H1 (cell line): ENCODE data around the gene CACNB4. TPM values are rescaled to one million over a fixed set of nuclear protein-coding genes. Genes with fewer than 3 reads are reported as not detected.

ENCODE experiments used
- CTCF ChIA-PET: fragments of 300-600 bp; sonication (Branson Sonifier 250); formaldehyde crosslinking; loops from one replicate; lab custom pipeline; 2021; ENCODE audit not compliant: partially characterized antibody; lab: Charles Lee
- POLR2A ChIA-PET: fragments of 300-600 bp; sonication (Branson Sonifier 250); formaldehyde crosslinking; loops from one replicate; lab custom pipeline; 2021; ENCODE audit warnings: inconsistent platforms; ENCODE audit not compliant: partially characterized antibody; lab: Charles Lee
- DNase-seq, 2 experiments: peaks; one replicate each; pipeline versions ENCODE4 v3.0.0 to v3.0.0-alpha.2; 2010 to 2022; ENCODE audit warnings: low spot score in 2 of 2, low read depth in 1 of 2, mixed read lengths in 1 of 2
- FAIRE-seq: peaks from 2 replicates; lab custom pipeline; 2011; peaks lifted over from hg19 to GRCh38; lab: Jason Lieb, UNC
- H2AFZ ChIP-seq: 2 replicates; pipeline ENCODE4 v1.8.1; 2012; ENCODE audit warnings: low read length, inconsistent platforms
- H2AK5ac ChIP-seq: 2 replicates; pipeline ENCODE4 v1.6.1; 2013; ENCODE audit warnings: low read depth, low read length
- H2BK120ac ChIP-seq: replicated peaks from 2 replicates; pipeline ENCODE3; 2013; ENCODE audit warnings: low read depth, low read length, inconsistent platforms
- H2BK12ac ChIP-seq: 2 replicates; pipeline ENCODE4 v1.6.1; 2013; ENCODE audit warnings: low read depth, low read length
- H2BK15ac ChIP-seq: 2 replicates; pipeline ENCODE4 v1.6.1; 2013; ENCODE audit warnings: low read length
- H2BK20ac ChIP-seq: 2 replicates; pipeline ENCODE4 v1.6.1; 2013; ENCODE audit warnings: low read length
- H2BK5ac ChIP-seq: 2 replicates; pipeline ENCODE4 v1.6.1; 2013; ENCODE audit warnings: low read depth, low read length
- H3K14ac ChIP-seq: 2 replicates; pipeline ENCODE4 v1.6.1; 2013; ENCODE audit warnings: inconsistent platforms; ENCODE audit not compliant: insufficient read length
- H3K18ac ChIP-seq: 2 replicates; pipeline ENCODE4 v1.6.1; 2013; ENCODE audit warnings: low read length; ENCODE audit errors: extremely low read depth
- H3K23ac ChIP-seq: 2 replicates; pipeline ENCODE4 v1.6.1; 2013; ENCODE audit warnings: inconsistent platforms; ENCODE audit not compliant: insufficient read length
- H3K23me2 ChIP-seq: 2 replicates; pipeline ENCODE4 v1.6.1; 2013; ENCODE audit warnings: low read depth, low read length
- H3K27ac ChIP-seq: 2 replicates; pipeline ENCODE4 v1.6.1; 2011; ENCODE audit warnings: low read depth, low read length, inconsistent platforms
- H3K27me3 ChIP-seq, 4 experiments: replicated peaks in 1 of 4; 1 replicate in 1 of 4; 2 replicates in 3 of 4; pipeline versions ENCODE4 v1.6.1 to v1.8.1; 2011 to 2013; ENCODE audit warnings: low read length in 3 of 4, mild to moderate bottlenecking in 3 of 4, inconsistent platforms in 2 of 4, mixed read lengths in 2 of 4, moderate library complexity in 1 of 4; ENCODE audit not compliant: control insufficient read depth in 3 of 4, insufficient read depth in 3 of 4; ENCODE audit errors: extremely low read depth in 1 of 4
- H3K36me3 ChIP-seq, 4 experiments: 2 replicates each; pipeline versions ENCODE4 v1.6.1 to v1.8.1; 2011 to 2013; ENCODE audit warnings: mild to moderate bottlenecking in 4 of 4, low read length in 3 of 4, moderate library complexity in 2 of 4, control low read depth in 1 of 4, inconsistent platforms in 1 of 4; ENCODE audit not compliant: insufficient read depth in 4 of 4, control insufficient read depth in 2 of 4
- H3K4ac ChIP-seq: replicated peaks from 2 replicates; pipeline ENCODE3; 2013; ENCODE audit warnings: low read length, low read depth, mixed read lengths, inconsistent platforms; ENCODE audit not compliant: insufficient read length
- H3K4me1 ChIP-seq, 4 experiments: replicated peaks in 1 of 4; 1 replicate in 1 of 4; 2 replicates in 3 of 4; pipeline versions ENCODE4 v1.6.1 to v1.8.1; 2011 to 2013; ENCODE audit warnings: low read length in 3 of 4, inconsistent platforms in 2 of 4, mixed read lengths in 1 of 4; ENCODE audit not compliant: insufficient read depth in 4 of 4, control insufficient read depth in 3 of 4
- H3K4me2 ChIP-seq, 2 experiments: 2 replicates each; pipeline versions ENCODE4 v1.6.1 to v1.8.1; 2011 to 2013; ENCODE audit warnings: low read depth in 2 of 2, low read length in 2 of 2, control low read depth in 1 of 2, inconsistent platforms in 1 of 2, mild to moderate bottlenecking in 1 of 2; ENCODE audit not compliant: insufficient read depth in 1 of 2
- H3K4me3 ChIP-seq, 4 experiments: fragments of 200-600, 300-600 bp in 1 of 4; sonication (generic), shearing (Covaris generic), sonication (Bioruptor Twin) in 1 of 4; 2 replicates each; pipeline versions ENCODE4 v1.5.1 to v1.8.1; 2011 to 2016; ENCODE audit warnings: low read length in 4 of 4, low read depth in 3 of 4, control low read depth in 2 of 4, inconsistent platforms in 2 of 4, mild to moderate bottlenecking in 2 of 4, mixed read lengths in 1 of 4, moderate library complexity in 1 of 4; ENCODE audit not compliant: insufficient read depth in 2 of 4; ENCODE audit errors: extremely low read depth in 1 of 4
- H3K56ac ChIP-seq: replicated peaks from 2 replicates; pipeline ENCODE3; 2013; ENCODE audit warnings: low read depth, mild to moderate bottlenecking, mixed read lengths, low read length, inconsistent platforms; ENCODE audit not compliant: insufficient read length
- H3K79me1 ChIP-seq: 2 replicates; pipeline ENCODE4 v1.6.1; 2013; ENCODE audit warnings: low read depth, low read length, control low read depth
- H3K79me2 ChIP-seq, 2 experiments: 2 replicates each; pipeline versions ENCODE4 v1.6.1 to v1.8.1; 2012 to 2013; ENCODE audit warnings: low read length in 2 of 2, mild to moderate bottlenecking in 2 of 2, inconsistent platforms in 1 of 2; ENCODE audit not compliant: insufficient read depth in 2 of 2, control insufficient read depth in 1 of 2
- H3K9ac ChIP-seq, 4 experiments: replicated peaks in 1 of 4; 1 replicate in 1 of 4; 2 replicates in 3 of 4; pipeline versions ENCODE4 v1.6.1 to v1.8.1; 2011 to 2013; ENCODE audit warnings: low read depth in 3 of 4, low read length in 3 of 4, control low read depth in 2 of 4, mild to moderate bottlenecking in 2 of 4, moderate library complexity in 2 of 4, inconsistent platforms in 1 of 4; ENCODE audit errors: extremely low read depth in 1 of 4
- H3K9me3 ChIP-seq, 2 experiments: 2 replicates each; pipeline versions ENCODE4 v1.6.1 to v1.8.1; 2012 to 2013; ENCODE audit warnings: mild to moderate bottlenecking in 2 of 2, moderate library complexity in 2 of 2, control low read depth in 1 of 2, inconsistent platforms in 1 of 2, low read depth in 1 of 2, low read length in 1 of 2, mixed read lengths in 1 of 2; ENCODE audit not compliant: insufficient read depth in 2 of 2
- H4K20me1 ChIP-seq, 2 experiments: replicated peaks in 1 of 2; 2 replicates each; pipeline versions ENCODE3 to v1.8.1; 2011 to 2013; ENCODE audit warnings: inconsistent platforms in 2 of 2, low read length in 2 of 2, mild to moderate bottlenecking in 1 of 2; ENCODE audit not compliant: insufficient read depth in 2 of 2, control insufficient read depth in 1 of 2
- H4K5ac ChIP-seq: 2 replicates; pipeline ENCODE4 v1.6.1; 2013; ENCODE audit warnings: low read length, low read depth, mixed read lengths, inconsistent platforms; ENCODE audit not compliant: insufficient read length
- H4K8ac ChIP-seq: 2 replicates; pipeline ENCODE4 v1.8.0; 2013; ENCODE audit warnings: mild to moderate bottlenecking, moderate library complexity, low read length, inconsistent platforms; ENCODE audit not compliant: insufficient read depth; ENCODE audit errors: extremely low read depth
- H4K91ac ChIP-seq: replicated peaks from 2 replicates; pipeline ENCODE3; 2013; ENCODE audit warnings: low read length, mixed read lengths, inconsistent platforms; ENCODE audit not compliant: insufficient read length
- CREB1 ChIP-seq: IDR thresholded peaks from 2 replicates; pipeline ENCODE4 v1.6.1; 2012; ENCODE audit warnings: inconsistent platforms
- E2F6 ChIP-seq: IDR thresholded peaks from 2 replicates; pipeline ENCODE4 v1.6.1; 2012; ENCODE audit warnings: inconsistent platforms
- EZH2 ChIP-seq: fragments of 200-600 bp; sonication (generic); IDR thresholded peaks from 2 replicates; pipeline ENCODE4 v1.7.1; 2012; ENCODE audit warnings: low read depth, mild to moderate bottlenecking, moderate library complexity, low read length, inconsistent platforms; ENCODE audit not compliant: severe bottlenecking
- GABPA ChIP-seq: IDR thresholded peaks from 2 replicates; pipeline ENCODE4 v1.6.1; 2011; ENCODE audit warnings: mild to moderate bottlenecking, low read length, moderate library complexity, borderline replicate concordance; ENCODE audit not compliant: insufficient read depth
- POU5F1 ChIP-seq: IDR thresholded peaks from 2 replicates; pipeline ENCODE4 v1.6.1; 2011; ENCODE audit warnings: low read depth, mild to moderate bottlenecking, low read length, moderate library complexity
- RAD21 ChIP-seq, 2 experiments: IDR thresholded peaks in 1 of 2; conservative IDR thresholded peaks in 1 of 2; 2 replicates each; pipeline ENCODE4 v1.6.1; 2011; ENCODE audit warnings: low read depth in 2 of 2, low read length in 2 of 2, improper control_type of control experiment in 1 of 2, inconsistent platforms in 1 of 2, mild to moderate bottlenecking in 1 of 2, moderate library complexity in 1 of 2
- RBBP5 ChIP-seq: IDR thresholded peaks from 2 replicates; pipeline ENCODE4 v1.7.1; 2012; ENCODE audit warnings: low read depth, mild to moderate bottlenecking, inconsistent platforms, low read length, moderate library complexity, borderline replicate concordance
- RFX5 ChIP-seq: IDR thresholded peaks from 2 replicates; pipeline ENCODE4 v1.6.1; 2011; ENCODE audit warnings: low read depth, low read length, improper control_type of control experiment, borderline replicate concordance
- SP4 ChIP-seq: IDR thresholded peaks from 2 replicates; pipeline ENCODE4 v1.6.1; 2012; ENCODE audit warnings: low read length, inconsistent platforms
- TAF7 ChIP-seq: optimal IDR thresholded peaks from 2 replicates; pipeline ENCODE3; 2011; ENCODE audit warnings: low read depth, mild to moderate bottlenecking, inconsistent platforms, low read length, moderate library complexity, borderline replicate concordance
- TEAD4 ChIP-seq: IDR thresholded peaks from 2 replicates; pipeline ENCODE4 v1.6.1; 2012; ENCODE audit warnings: low read depth, low read length, inconsistent platforms, mixed read lengths
- WGBS, 2 experiments: shearing (Covaris generic) in 1 of 2; methylation state at CpG; one replicate each; pipeline versions ENCODE4 v1.1.6 to v1.1.7; 2013 to 2015; ENCODE audit warnings: low lambda C conversion rate in 2 of 2, mixed read lengths in 2 of 2, inconsistent platforms in 1 of 2, low coverage in 1 of 2, missing lambda C conversion rate in 1 of 2; ENCODE audit not compliant: insufficient replicate concordance in 2 of 2, insufficient coverage in 1 of 2, insufficient read length in 1 of 2; ENCODE audit errors: extremely low coverage in 1 of 2, missing lambda C conversion rate in 1 of 2; 5-methylcytosine and 5-hydroxymethylcytosine counted together
- polyA plus RNA-seq, 7 experiments: library from polyadenylated mRNA; depleted of rRNA in 3 of 7; stranded (reverse) in 5 of 7; unstranded in 2 of 7; fragments of >200 nt in 5 of 7; fragments of 200-250 nt in 2 of 7; gene quantifications; 1 replicate in 5 of 7; 2 replicates in 1 of 7; 4 replicates in 1 of 7; pipeline versions ENCODE4 v1.2.1 to v1.2.3, GENCODE V29; 2011 to 2013; ENCODE audit warnings: missing spikeins in 2 of 7, mixed read lengths in 2 of 7
- total RNA-seq: library from RNA; stranded (reverse); fragmentation: NEBNext Ultra II Directional; extraction: Animal tissue kit (Norgen Biotek cat#: 25700); gene quantifications from 2 replicates; pipeline ENCODE4 v1.2.1, GENCODE V29; 2021

The CACNB4 gene
- total and polyA plus RNA-seq, 2 of the 8 experiments (the other 6 are each of a cell fraction or from before 2014, with no cell fraction given): 2.0 to 4.0 TPM

GRCh38 chr2:151907286-151908203 is 191.3 kb downstream of the CACNB4 start:
- Histone ChIP-seq H2BK5ac (no peak overlapping the region), H3K79me1 (no peaks in the 10 kb centered on the region), H2BK120ac (no peak overlapping the region), H3K79me2 (no peaks in the 10 kb centered on the region), H2AK5ac (no peak overlapping the region), H3K36me3 (no peaks in the 10 kb centered on the region), H4K8ac (no peak overlapping the region), H4K91ac (no peak overlapping the region), H2BK15ac (no peak overlapping the region), H3K56ac (no peak overlapping the region), H3K23me2 (no peaks in the 10 kb centered on the region), H2BK12ac (no peak overlapping the region), H3K4me1 (peaks cover 0 to 6% (median 2%) of the 10 kb centered on the region in 4 experiments; a peak in 4 of 7 replicates), H4K20me1 (no peaks in the 10 kb centered on the region), H3K23ac (no peak overlapping the region), H3K18ac (no peak overlapping the region), H3K9ac (no peak overlapping the region), H4K5ac (no peak overlapping the region), H3K14ac (no peak overlapping the region), H3K9me3 (no peaks in the 10 kb centered on the region), H3K27ac (no peak overlapping the region), H3K4me3 (no peak overlapping the region), H3K4ac (no peak overlapping the region), H3K4me2 (no peak overlapping the region), H2BK20ac (no peak overlapping the region), H2AFZ (0 out of 2 replicates have a peak overlapping the region, but pooled peaks have one; percentile 19), H3K27me3 (no peaks in the 10 kb centered on the region)
- ChIA-PET POLR2A (interaction anchor here (1.3 to 1.4 kb wide), 2 partner anchors 16 to 79 kb away, joined by 4 read pairs; partner anchors contain the start of gene ARL5A), CTCF (interaction anchor here (1.7 to 1.9 kb wide), 2 partner anchors 11 to 40 kb away, joined by 5 to 6 read pairs; no protein-coding TSS in a partner anchor)
- no peak for FAIRE-seq
- no peak for DNase-seq
- 73% methylated on average over 6 of the region's 6 CpGs; no CpG with 5 or more reads in 1 of the 2 experiments for WGBS, 2 experiments
- TF ChIP-seq EZH2: no peak
- TF ChIP-seq POU5F1: no peak
- no peak for TF ChIP-seq SP4
- TF ChIP-seq E2F6: no peak
- no peak for TF ChIP-seq RAD21 (IDR thresholded peaks at IDR 0.05 in 1 of 2, conservative IDR thresholded peaks at IDR 0.05 in 1 of 2; ENCODE audit: low read depth in 2 of 2, low read length in 2 of 2)
- no peak for TF ChIP-seq GABPA
- no peak for TF ChIP-seq TEAD4
- no peak for TF ChIP-seq TAF7
- no peak for TF ChIP-seq CREB1
- TF ChIP-seq RBBP5: no peak
- no peak for TF ChIP-seq RFX5
